GM12878 (cell line): ENCODE results near the gene ITGA1.

Experiments
- HCFC1 ChIP-seq: fragments of 150-350 bp; IDR thresholded peaks from 2 replicates; pipeline ENCODE4 v1.6.1; 2014; ENCODE audit warnings: low read length
- NR2F1 ChIP-seq: fragments of 450-650 bp; conservative IDR thresholded peaks from 2 replicates; pipeline ENCODE4 v1.6.1; 2017; ENCODE audit warnings: mild to moderate bottlenecking
- POLR2AphosphoS2 ChIP-seq: IDR thresholded peaks from 2 replicates; pipeline ENCODE4 v1.6.1; 2011; ENCODE audit warnings: low read depth, mild to moderate bottlenecking, low read length, improper control_type of control experiment, moderate library complexity
- POLR2AphosphoS5 ChIP-seq: IDR thresholded peaks from 2 replicates; pipeline ENCODE4 v1.6.1; 2011; ENCODE audit warnings: mild to moderate bottlenecking, low read length, inconsistent platforms
- SMAD5 ChIP-seq: IDR thresholded peaks from 2 replicates; pipeline ENCODE4 v1.6.1; 2016; ENCODE audit warnings: antibody characterized with exemption, low read depth
- SREBF1 ChIP-seq: IDR thresholded peaks from 2 replicates; pipeline ENCODE4 v1.6.1; 2012; ENCODE audit warnings: mild to moderate bottlenecking, low read length
- ZZZ3 ChIP-seq: IDR thresholded peaks from 2 replicates; pipeline ENCODE4 v1.6.1; 2011; ENCODE audit warnings: low read depth; ENCODE audit not compliant: control insufficient read depth, insufficient read length
- TF ChIP-seq, protein P1 (sequence below), 3 experiments: IDR thresholded peaks in 2 of 3; conservative IDR thresholded peaks in 1 of 3; 2 replicates each; pipeline ENCODE4 v1.5.1; 2011; ENCODE audit warnings: low read depth in 3 of 3, low read length in 3 of 3, mild to moderate bottlenecking in 3 of 3, control low read depth in 2 of 3, moderate library complexity in 2 of 3, inconsistent platforms in 1 of 3, mixed read lengths in 1 of 3; ENCODE audit not compliant: control insufficient read depth in 2 of 3, insufficient read depth in 1 of 3; ENCODE audit errors: extremely low read depth in 1 of 3

- TF ChIP-seq, protein P1, sequence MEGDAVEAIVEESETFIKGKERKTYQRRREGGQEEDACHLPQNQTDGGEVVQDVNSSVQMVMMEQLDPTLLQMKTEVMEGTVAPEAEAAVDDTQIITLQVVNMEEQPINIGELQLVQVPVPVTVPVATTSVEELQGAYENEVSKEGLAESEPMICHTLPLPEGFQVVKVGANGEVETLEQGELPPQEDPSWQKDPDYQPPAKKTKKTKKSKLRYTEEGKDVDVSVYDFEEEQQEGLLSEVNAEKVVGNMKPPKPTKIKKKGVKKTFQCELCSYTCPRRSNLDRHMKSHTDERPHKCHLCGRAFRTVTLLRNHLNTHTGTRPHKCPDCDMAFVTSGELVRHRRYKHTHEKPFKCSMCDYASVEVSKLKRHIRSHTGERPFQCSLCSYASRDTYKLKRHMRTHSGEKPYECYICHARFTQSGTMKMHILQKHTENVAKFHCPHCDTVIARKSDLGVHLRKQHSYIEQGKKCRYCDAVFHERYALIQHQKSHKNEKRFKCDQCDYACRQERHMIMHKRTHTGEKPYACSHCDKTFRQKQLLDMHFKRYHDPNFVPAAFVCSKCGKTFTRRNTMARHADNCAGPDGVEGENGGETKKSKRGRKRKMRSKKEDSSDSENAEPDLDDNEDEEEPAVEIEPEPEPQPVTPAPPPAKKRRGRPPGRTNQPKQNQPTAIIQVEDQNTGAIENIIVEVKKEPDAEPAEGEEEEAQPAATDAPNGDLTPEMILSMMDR (IDR thresholded peaks at IDR 0.05 in 2 of 3, conservative IDR thresholded peaks at IDR 0.05 in 1 of 3; ENCODE audit: control insufficient read depth in 2 of 3, extremely low read depth in 1 of 3, insufficient read depth in 1 of 3, low read depth in 3 of 3, low read length in 3 of 3), result no peak
- no peak for TF ChIP-seq SREBF1
- no peak for TF ChIP-seq SMAD5
- no peak for TF ChIP-seq ZZZ3
- TF ChIP-seq HCFC1, result no peak
- TF ChIP-seq POLR2AphosphoS2, result no peak
- no peak for TF ChIP-seq NR2F1
- no peak for TF ChIP-seq POLR2AphosphoS5
Measured at GRCh38 chr5:52830650-52831049, 42.9 kb downstream of the ITGA1 start.
